Heart left ventricle (tissue), 13 donors: ENCODE results near the gene ETV4.

Source experiments
- CTCF ChIP-seq, 12 donors: fragments of 200-600 bp; sonication (generic) in 4 of 12; IDR thresholded peaks; one replicate each; pipeline versions ENCODE4 v1.5.0 to v1.8.0; 2018 to 2022; ENCODE audit warnings: antibody characterized with exemption in 12 of 12, mild to moderate bottlenecking in 5 of 12
- POLR2A ChIP-seq, 2 donors: fragments of 450-650 bp; IDR thresholded peaks; one replicate each; pipeline ENCODE4 v1.6.1; 2017; ENCODE audit warnings: antibody characterized with exemption in 2 of 2, mild to moderate bottlenecking in 2 of 2, moderate library complexity in 2 of 2
- donor health status: ischemic (EF 13 %, LVEDD 7.1; RV severe dilation, severe dysfunction).
- donor health status: DM: no; HTN: yes; CAD: no.
- donor health status: DM: no; HTN: no; CAD: no.
- donor health status: ischemic (EF 25% LVEDD 6.9; RV normal size, moderate dysfunction).
- donor health status: ischemic (EF 25% LVEDD 5.7; RV mildly dilated, moderate dysfunction).
- donor health status: ischemic (EF 35%, LVEDD 5.7; RV mildly dilated, moderate dysfunction).
- donor health status: nonischemic (EF 11% LVEDD 7.7; RV severe dilation, severe dysfunction).
- donor health status: DM: yes; HTN: yes; CAD: no.
- donor health status: PGD.
- donor health status: ischemic (EF 29% LVEDD 5.4; RV normal size, mild dysfunction).
- donor health status: nonischemic (EF 23%, LVEDD 6.1; RV moderate dilation, normal function).

GRCh38 chr17:43553573-43553972 is 7.4 kb upstream of the ETV4 start:
- no peak for TF ChIP-seq CTCF (IDR thresholded peaks at IDR 0.05)
- no peak for TF ChIP-seq POLR2A (IDR thresholded peaks at IDR 0.05)
